DOHH2 (cell line): Measurements from ENCODE around the gene FLAD1.

Experiments
- H3F3A ChIP-seq: fragments of 200-600 bp; sonication (generic), shearing (Covaris generic); 2 replicates; pipeline ENCODE4 v1.6.0; 2016; ENCODE audit warnings: antibody characterized with exemption, mild to moderate bottlenecking; ENCODE audit not compliant: control insufficient read depth, insufficient read depth
- H3K27ac ChIP-seq: fragments of 200-600 bp; sonication (generic); 2 replicates; pipeline ENCODE4 v1.5.1; 2014; ENCODE audit warnings: low read depth, mild to moderate bottlenecking, low read length, moderate library complexity
- H3K27me3 ChIP-seq: fragments of 200-600 bp; sonication (generic); 2 replicates; pipeline ENCODE4 v1.6.1; 2014; ENCODE audit warnings: mild to moderate bottlenecking, low read length, mixed read lengths; ENCODE audit not compliant: control insufficient read depth
- H3K36me3 ChIP-seq: fragments of 200-600 bp; sonication (generic); 2 replicates; pipeline ENCODE4 v1.6.1; 2014; ENCODE audit warnings: mild to moderate bottlenecking, low read length, moderate library complexity, mixed read lengths; ENCODE audit not compliant: control insufficient read depth
- H3K4me1 ChIP-seq: fragments of 200-600 bp; sonication (generic); 2 replicates; pipeline ENCODE4 v1.6.1; 2014; ENCODE audit warnings: mild to moderate bottlenecking, low read length, mixed read lengths; ENCODE audit not compliant: control insufficient read depth
- H3K4me2 ChIP-seq: fragments of 200-600 bp; sonication (generic); 2 replicates; pipeline ENCODE4 v1.6.0; 2014; ENCODE audit warnings: mild to moderate bottlenecking, low read length, moderate library complexity
- H3K4me3 ChIP-seq: fragments of 200-600 bp; sonication (generic); 2 replicates; pipeline ENCODE4 v1.5.1; 2014; ENCODE audit warnings: mild to moderate bottlenecking, low read length, mixed read lengths
- H3K79me2 ChIP-seq: fragments of 200-600 bp; sonication (generic); 2 replicates; pipeline ENCODE4 v1.6.1; 2014; ENCODE audit warnings: mild to moderate bottlenecking, low read length, mixed read lengths; ENCODE audit not compliant: control insufficient read depth
- H3K9me2 ChIP-seq: fragments of 200-600 bp; sonication (generic); replicated peaks from 2 replicates; pipeline ENCODE4 v1.6.1; 2014; ENCODE audit warnings: mild to moderate bottlenecking, low read length, mixed read lengths; ENCODE audit not compliant: control insufficient read depth
- H3K9me3 ChIP-seq: fragments of 200-600 bp; sonication (generic); 2 replicates; pipeline ENCODE4 v1.6.1; 2014; ENCODE audit warnings: antibody characterized with exemption, low read length, mixed read lengths; ENCODE audit not compliant: control insufficient read depth, insufficient read depth
- H4K20me1 ChIP-seq: fragments of 200-600 bp; sonication (generic); 2 replicates; pipeline ENCODE4 v1.6.0; 2014; ENCODE audit warnings: low read depth, mild to moderate bottlenecking, antibody characterized with exemption, low read length, moderate library complexity; ENCODE audit not compliant: control insufficient read depth, insufficient read depth
- EZH2phosphoT487 ChIP-seq: fragments of 200-600 bp; sonication (generic); IDR thresholded peaks from 2 replicates; pipeline ENCODE4 v1.6.1; 2017; ENCODE audit warnings: borderline replicate concordance, mild to moderate bottlenecking, antibody characterized with exemption, low read length, moderate library complexity, mixed read lengths
- TF ChIP-seq, protein P1 (sequence below): fragments of 200-600 bp; sonication (generic); IDR thresholded peaks from one replicate; pipeline ENCODE4 v1.5.1; 2014; ENCODE audit warnings: antibody characterized with exemption, mild to moderate bottlenecking, low read depth, low read length; ENCODE audit not compliant: poor library complexity, severe bottlenecking

Gene FLAD1

DNA sequence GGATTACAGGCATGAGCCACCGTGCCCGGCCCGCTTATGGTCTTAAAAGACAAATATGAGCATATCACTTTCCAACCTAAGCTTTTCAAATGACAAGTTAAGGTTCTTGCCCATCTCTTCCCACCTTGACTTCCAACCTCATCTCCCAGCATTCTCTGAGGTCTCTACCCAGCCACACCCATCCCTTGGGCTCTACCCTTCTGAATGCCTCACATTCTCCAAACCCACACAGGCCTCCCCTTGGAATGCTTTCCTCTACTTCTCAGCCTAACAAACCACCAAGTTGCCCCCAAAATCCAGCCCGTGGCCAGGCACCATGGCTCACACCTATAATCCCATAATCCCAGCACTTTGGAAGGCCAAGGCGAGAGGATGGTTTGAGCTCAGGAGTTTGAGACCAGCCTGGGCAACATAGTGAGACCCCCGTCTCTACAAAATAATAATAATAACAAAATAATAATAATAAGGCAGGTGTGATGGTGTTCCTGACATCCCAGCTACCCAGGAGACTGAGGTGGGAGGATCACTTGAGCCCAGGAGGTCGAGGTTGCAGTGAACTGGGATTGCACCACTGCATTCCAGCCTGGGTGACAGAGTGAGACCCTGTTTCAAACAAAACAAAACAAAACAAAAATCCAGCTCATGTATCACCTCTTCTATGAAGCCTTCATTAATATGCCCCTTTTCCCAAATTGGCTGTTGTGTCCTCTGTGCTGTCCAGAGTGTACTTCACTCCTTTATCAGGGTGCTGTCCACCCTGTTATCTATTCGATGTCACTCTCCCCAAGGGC is 39.2 kb downstream of the FLAD1 start:
- Histone ChIP-seq H3K9me3 (no peaks in the 10 kb centered on the region), H3K9me2 (no peaks in the 10 kb centered on the region), H3K4me1 (peaks cover 15% of the 10 kb centered on the region), H3K79me2 (no peaks in the 10 kb centered on the region), H3K27ac (no peak overlapping the region), H3K4me2 (no peak overlapping the region), H3K36me3 (no peaks in the 10 kb centered on the region), H3F3A (no peaks in the 10 kb centered on the region), H4K20me1 (no peaks in the 10 kb centered on the region), H3K27me3 (peaks cover 13% of the 10 kb centered on the region), H3K4me3 (no peak overlapping the region)
- TF ChIP-seq, protein P1, sequence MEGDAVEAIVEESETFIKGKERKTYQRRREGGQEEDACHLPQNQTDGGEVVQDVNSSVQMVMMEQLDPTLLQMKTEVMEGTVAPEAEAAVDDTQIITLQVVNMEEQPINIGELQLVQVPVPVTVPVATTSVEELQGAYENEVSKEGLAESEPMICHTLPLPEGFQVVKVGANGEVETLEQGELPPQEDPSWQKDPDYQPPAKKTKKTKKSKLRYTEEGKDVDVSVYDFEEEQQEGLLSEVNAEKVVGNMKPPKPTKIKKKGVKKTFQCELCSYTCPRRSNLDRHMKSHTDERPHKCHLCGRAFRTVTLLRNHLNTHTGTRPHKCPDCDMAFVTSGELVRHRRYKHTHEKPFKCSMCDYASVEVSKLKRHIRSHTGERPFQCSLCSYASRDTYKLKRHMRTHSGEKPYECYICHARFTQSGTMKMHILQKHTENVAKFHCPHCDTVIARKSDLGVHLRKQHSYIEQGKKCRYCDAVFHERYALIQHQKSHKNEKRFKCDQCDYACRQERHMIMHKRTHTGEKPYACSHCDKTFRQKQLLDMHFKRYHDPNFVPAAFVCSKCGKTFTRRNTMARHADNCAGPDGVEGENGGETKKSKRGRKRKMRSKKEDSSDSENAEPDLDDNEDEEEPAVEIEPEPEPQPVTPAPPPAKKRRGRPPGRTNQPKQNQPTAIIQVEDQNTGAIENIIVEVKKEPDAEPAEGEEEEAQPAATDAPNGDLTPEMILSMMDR, result no peak
- TF ChIP-seq EZH2phosphoT487, result no peak

DNA sequence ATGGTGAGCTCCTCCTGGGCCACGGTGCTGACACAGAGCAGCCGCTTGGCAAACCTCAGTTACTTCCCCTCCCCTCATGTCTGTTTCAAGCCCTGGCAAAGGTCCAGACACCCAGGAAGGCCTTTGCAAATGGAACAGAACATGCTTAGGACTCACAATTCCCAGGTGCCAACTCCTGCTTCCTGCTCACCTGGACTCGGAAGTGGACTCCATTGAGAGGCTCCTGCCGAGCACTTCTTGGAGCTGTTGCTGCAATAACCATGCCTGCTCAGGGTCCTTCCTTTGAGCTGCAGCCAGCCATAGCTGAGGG is 39.7 kb downstream of the FLAD1 start:
- no peak overlapping the region for H3K27ac ChIP-seq

DNA sequence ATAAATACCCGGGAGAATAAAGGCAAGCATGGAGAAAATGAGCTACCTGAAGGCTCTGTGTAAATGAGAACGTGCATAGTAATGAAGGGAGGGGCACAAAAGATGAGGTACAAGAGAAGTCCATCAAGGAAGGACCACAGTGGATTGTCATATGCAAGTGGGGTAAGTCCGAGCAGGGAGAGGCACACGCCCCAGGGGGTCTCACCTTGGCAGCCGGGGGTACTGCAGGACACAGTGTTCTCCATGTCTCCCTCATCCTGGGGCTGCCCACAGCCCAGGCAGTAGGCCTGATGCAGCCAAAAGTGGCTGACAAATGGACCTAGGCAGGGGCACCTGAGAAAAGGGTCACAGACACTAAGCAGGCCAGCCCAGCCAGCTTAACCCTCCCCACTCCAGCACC is 40.5 kb downstream of the FLAD1 start:
- H4K20me1 ChIP-seq, result no peaks in the 10 kb centered on the region
- TF ChIP-seq EZH2phosphoT487, result no peak
- H3K4me3 ChIP-seq, result no peak overlapping the region
- H3K79me2 ChIP-seq, result no peaks in the 10 kb centered on the region
- H3K9me2 ChIP-seq, result no peaks in the 10 kb centered on the region
- H3K9me3 ChIP-seq, result no peaks in the 10 kb centered on the region
- H3K27ac ChIP-seq, result no peak overlapping the region
- no peak overlapping the region for H3K4me2 ChIP-seq
- peaks cover 13% of the 10 kb centered on the region for H3K27me3 ChIP-seq
- peaks cover 2% of the 10 kb centered on the region for H3K4me1 ChIP-seq
- no peaks in the 10 kb centered on the region for H3K36me3 ChIP-seq
- H3F3A ChIP-seq, result no peaks in the 10 kb centered on the region

More for the DNA sequence above, 39.7 kb downstream of the FLAD1 start:
- H3K4me2 ChIP-seq, result no peak overlapping the region
- H3K79me2 ChIP-seq, result no peaks in the 10 kb centered on the region
- TF ChIP-seq, protein P1, result no peak
- H4K20me1 ChIP-seq, result no peaks in the 10 kb centered on the region
- no peaks in the 10 kb centered on the region for H3K9me2 ChIP-seq
- no peaks in the 10 kb centered on the region for H3K9me3 ChIP-seq
- H3K4me1 ChIP-seq, result peaks cover 10% of the 10 kb centered on the region
- no peaks in the 10 kb centered on the region for H3F3A ChIP-seq
- peaks cover 13% of the 10 kb centered on the region for H3K27me3 ChIP-seq
- no peak overlapping the region for H3K4me3 ChIP-seq
- no peaks in the 10 kb centered on the region for H3K36me3 ChIP-seq

DNA sequence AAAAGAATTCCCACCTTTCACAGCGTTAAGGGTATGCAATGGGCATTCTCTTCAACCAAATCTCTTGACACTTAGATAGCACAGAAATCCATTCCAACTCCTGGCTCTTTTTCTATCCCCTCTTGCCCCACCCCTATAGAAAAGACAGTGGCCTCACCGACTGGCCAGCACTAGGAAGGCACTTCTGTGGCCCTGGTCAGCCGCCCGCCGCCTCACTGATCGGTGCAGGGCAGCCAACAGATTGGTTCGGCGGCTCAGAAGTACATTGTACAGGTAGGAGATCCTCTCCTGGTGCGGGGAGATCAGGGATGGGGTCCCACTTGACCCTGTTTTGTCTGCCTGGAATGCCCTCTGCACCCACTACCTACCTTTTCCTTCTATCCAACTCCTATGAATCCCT is 41.2 kb downstream of the FLAD1 start:
- no peak overlapping the region for H3K4me3 ChIP-seq
- H3K9me3 ChIP-seq, result no peaks in the 10 kb centered on the region
- H3K79me2 ChIP-seq, result no peaks in the 10 kb centered on the region
- no peaks in the 10 kb centered on the region for H3F3A ChIP-seq
- H4K20me1 ChIP-seq, result no peaks in the 10 kb centered on the region
- H3K9me2 ChIP-seq, result no peaks in the 10 kb centered on the region
- no peak for TF ChIP-seq EZH2phosphoT487
- TF ChIP-seq, protein P1, result no peak
- H3K27ac ChIP-seq, result no peak overlapping the region
- H3K36me3 ChIP-seq, result no peaks in the 10 kb centered on the region
- no peaks in the 10 kb centered on the region for H3K4me1 ChIP-seq
- no peak overlapping the region for H3K4me2 ChIP-seq
- peaks cover 13% of the 10 kb centered on the region for H3K27me3 ChIP-seq
